ENCODE results near the gene CLEC1A.
A peak's percentile ranks its signal among the peaks of the same experiment; 100 is the strongest.

DNA sequence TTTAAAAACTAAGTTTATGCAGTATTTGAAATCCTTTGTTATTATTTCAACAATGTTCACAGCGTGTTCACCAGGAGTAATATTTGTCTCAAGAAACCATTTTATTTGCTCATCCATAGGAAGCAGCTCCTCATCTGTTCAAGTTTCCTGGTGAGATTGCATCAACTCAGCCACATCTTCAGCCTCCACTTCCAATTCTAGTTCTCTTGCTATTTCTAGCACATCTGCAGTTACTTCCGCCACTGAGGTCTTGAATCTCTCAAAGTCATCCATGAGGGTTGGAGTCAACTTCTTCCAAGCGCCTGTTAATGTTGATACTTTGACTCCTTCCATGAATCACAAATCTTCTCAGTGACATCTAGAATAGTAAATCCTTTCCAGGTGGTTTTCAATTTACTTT is 50.3 kb downstream of the CLEC1A start:
- TF ChIP-seq CTCF (IDR thresholded peaks at IDR 0.05): no peak
- no peak for TF ChIP-seq POLR2A (IDR thresholded peaks at IDR 0.05)
- peak in 1 of 2 donors; percentile 21 for TF ChIP-seq EP300 (IDR thresholded peaks at IDR 0.05)

Data from tibial nerve (tissue), 4 donors.